Measurements from ENCODE around the gene DAAM2.

DNA sequence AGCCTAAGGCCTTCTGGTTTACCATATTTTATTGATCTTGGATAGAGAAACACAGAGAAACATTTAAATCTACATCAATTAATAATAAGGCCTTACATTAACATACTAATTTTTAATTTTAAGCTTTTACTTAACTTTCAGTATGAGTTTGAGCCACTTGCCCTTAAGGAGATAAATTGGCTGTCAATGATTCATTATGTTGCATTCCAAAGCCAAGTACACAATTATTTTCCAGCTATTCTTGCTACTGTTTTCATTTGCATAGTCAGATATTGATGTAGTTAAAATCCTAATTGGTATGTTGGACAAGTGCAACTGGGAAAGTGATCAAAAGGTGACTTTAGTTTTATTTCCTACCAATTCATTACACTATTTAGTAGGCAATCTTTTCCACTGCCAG is 83.9 kb downstream of the DAAM2 start:
- TF ChIP-seq POLR2A (IDR thresholded peaks at IDR 0.05; ENCODE audit: low read length) (no peak), GATA1 (IDR thresholded peaks at IDR 0.05; ENCODE audit: low read depth, low read length) (no peak)
